Measurements from ENCODE around the gene SPTBN1. TPM values are rescaled to one million over a fixed set of nuclear protein-coding genes. Genes with fewer than 3 reads are reported as not detected.
A peak's percentile ranks its signal among the peaks of the same experiment; 100 is the strongest.

The SPTBN1 gene
- total RNA-seq, 1 donor from 2014 or later, result 83.2 TPM

- POLR2A ChIA-PET, result no interaction called here
- intact Hi-C loops (cut with micrococcal nuclease), result loop anchor here (5.0 kb wide), 1 partner anchor 34 kb away; no protein-coding TSS in a partner anchor
Observed at GRCh38 chr2:54671010-54671409, 214.9 kb downstream of the SPTBN1 start.

DNA sequence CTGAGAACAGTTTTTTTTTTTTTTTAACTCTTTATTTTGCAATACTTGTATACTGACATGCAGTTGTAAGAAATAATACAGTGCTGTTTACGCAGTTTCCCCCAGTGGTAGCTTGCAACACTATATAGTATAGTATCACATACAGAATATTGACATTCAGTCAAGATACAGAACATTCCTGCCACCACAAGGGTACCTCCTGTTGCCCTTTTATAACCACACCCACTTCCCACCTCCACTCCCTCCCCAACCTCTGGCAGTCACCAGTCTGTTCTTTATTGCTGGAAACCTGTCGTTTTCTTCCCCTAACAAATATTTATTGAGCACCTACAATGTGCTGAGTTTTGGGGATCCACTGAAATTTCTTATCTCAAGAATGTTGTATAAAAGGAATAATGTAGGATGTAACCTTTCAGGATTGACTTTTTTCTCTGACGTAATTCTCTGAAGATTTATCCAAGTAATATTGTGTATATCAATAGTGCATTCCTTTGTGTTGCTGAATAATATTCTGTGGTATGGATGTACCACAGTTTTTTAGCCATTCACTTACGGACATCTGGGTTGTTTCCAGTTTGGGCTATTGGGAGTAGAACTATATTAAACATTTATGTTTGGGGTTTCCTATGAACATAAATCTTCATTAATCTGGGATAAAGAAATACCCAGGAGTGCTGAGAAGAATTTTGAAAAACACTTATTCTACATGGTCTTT, 215.9 kb downstream of the SPTBN1 start:
- CTCF ChIA-PET, result interaction anchor here (0.5 to 2.2 kb wide), 5 partner anchors 7 to 51 kb away, joined by 3 to 11 read pairs (median 3); no protein-coding TSS in a partner anchor
- Mint-ChIP-seq H3K27me3 (no peaks in the 10 kb centered on the region), H3K4me3 (no peak overlapping the region), H3K36me3 (ENCODE audit: low read depth) (peaks cover 39% of the 10 kb centered on the region), H3K27ac (peak overlapping the region; percentile 84), H3K4me1 (peaks cover 22% of the 10 kb centered on the region), H3K9me3 (no peaks in the 10 kb centered on the region)
- ATAC-seq (ENCODE audit: low read depth) (no peak), DNase-seq (no peak)
- intact Hi-C loops (cut with micrococcal nuclease), result loop anchor here (2.0 to 5.0 kb wide), 2 partner anchors 35 to 51 kb away; partner anchors contain the start of gene EML6
- POLR2A ChIA-PET, result interaction anchor here (0.6 to 1.8 kb wide), 6 partner anchors 33 to 701 kb away, joined by 3 to 6 read pairs (median 4); partner anchors contain the start of gene PSME4
- TF ChIP-seq, protein P1, sequence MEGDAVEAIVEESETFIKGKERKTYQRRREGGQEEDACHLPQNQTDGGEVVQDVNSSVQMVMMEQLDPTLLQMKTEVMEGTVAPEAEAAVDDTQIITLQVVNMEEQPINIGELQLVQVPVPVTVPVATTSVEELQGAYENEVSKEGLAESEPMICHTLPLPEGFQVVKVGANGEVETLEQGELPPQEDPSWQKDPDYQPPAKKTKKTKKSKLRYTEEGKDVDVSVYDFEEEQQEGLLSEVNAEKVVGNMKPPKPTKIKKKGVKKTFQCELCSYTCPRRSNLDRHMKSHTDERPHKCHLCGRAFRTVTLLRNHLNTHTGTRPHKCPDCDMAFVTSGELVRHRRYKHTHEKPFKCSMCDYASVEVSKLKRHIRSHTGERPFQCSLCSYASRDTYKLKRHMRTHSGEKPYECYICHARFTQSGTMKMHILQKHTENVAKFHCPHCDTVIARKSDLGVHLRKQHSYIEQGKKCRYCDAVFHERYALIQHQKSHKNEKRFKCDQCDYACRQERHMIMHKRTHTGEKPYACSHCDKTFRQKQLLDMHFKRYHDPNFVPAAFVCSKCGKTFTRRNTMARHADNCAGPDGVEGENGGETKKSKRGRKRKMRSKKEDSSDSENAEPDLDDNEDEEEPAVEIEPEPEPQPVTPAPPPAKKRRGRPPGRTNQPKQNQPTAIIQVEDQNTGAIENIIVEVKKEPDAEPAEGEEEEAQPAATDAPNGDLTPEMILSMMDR (IDR thresholded peaks at IDR 0.05), result no peak

More at GRCh38 chr2:54671010-54671409, 214.9 kb downstream of the SPTBN1 start:
- ATAC-seq (ENCODE audit: low read depth) (no peak), DNase-seq (no peak)
- CTCF ChIA-PET, result no interaction called here
- TF ChIP-seq, protein P1 (IDR thresholded peaks at IDR 0.05), result no peak
- H3K27me3 Mint-ChIP-seq, result no peaks in the 10 kb centered on the region
- peaks cover 50% of the 10 kb centered on the region for H3K36me3 Mint-ChIP-seq (ENCODE audit: low read depth)
- peaks cover 22% of the 10 kb centered on the region for H3K4me1 Mint-ChIP-seq
- no peak overlapping the region for H3K4me3 Mint-ChIP-seq
- peak overlapping the region; percentile 10 for H3K27ac Mint-ChIP-seq
- H3K9me3 Mint-ChIP-seq, result no peaks in the 10 kb centered on the region

DNA sequence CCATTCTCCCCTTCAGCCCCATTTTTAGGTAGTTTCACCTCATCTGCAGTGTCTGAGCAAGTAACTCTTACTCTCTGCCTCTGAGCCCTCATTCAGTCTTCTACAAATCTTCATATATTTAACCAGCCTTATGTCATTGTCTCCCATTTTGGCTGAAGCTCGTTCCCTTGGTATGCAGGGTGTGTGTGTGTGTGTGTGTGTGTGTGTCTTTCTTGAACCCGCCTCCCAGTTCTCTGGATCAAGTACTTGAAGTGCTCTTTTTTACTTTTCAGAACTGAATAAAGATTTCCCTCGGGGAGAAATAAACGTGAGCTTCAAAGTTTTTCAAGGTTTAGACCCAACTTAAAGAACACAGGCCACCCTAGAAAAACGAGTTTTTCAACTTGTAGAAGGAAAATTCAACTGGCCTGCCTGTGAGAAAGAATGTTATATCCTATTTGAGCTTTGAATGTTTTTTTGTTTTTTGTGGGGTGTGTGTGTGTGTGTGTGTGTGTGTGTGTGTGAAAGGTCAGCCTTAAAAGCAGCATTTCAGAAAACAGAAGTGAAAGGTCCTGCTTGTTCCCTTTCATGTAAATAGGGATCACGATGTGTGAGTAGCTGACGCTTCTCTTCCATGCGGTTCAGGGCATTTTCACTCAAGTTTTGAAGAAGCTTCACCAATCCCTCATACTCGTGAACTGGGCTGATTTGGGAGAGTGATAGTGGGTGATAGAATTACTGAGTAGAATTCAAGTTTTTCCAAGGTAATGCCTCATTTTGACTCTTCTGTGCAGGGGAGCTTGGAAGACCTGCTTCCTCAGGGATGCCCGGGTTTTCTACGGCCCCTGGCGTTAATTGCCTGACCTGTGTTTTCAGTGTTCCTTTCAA, 216.7 kb downstream of the SPTBN1 start:
- CTCF ChIA-PET, result interaction anchor here (0.5 to 2.2 kb wide), 6 partner anchors 8 to 566 kb away, joined by 3 to 11 read pairs (median 4); no protein-coding TSS in a partner anchor
- peak; percentile 82 for ATAC-seq (ENCODE audit: low read depth)
- no peaks in the 10 kb centered on the region for H3K9me3 Mint-ChIP-seq
- POLR2A ChIA-PET, result interaction anchor here (0.6 to 1.8 kb wide), 8 partner anchors 12 to 702 kb away, joined by 3 to 6 read pairs (median 4); partner anchors contain the start of gene PSME4
- intact Hi-C loops (cut with micrococcal nuclease), result loop anchor here (2.0 to 5.0 kb wide), 2 partner anchors 36 to 50 kb away; partner anchors contain the start of gene EML6
- H3K4me3 Mint-ChIP-seq, result peak overlapping the region; percentile 64
- peaks cover 27% of the 10 kb centered on the region for H3K4me1 Mint-ChIP-seq
- peak overlapping the region; percentile 84 for H3K27ac Mint-ChIP-seq
- DNase-seq, result no peak
- TF ChIP-seq, protein P1 (IDR thresholded peaks at IDR 0.05), result no peak
- no peaks in the 10 kb centered on the region for H3K27me3 Mint-ChIP-seq
- peaks cover 32% of the 10 kb centered on the region for H3K36me3 Mint-ChIP-seq (ENCODE audit: low read depth)

GRCh38 chr2:54673501-54673998, 217.4 kb downstream of the SPTBN1 start:
- Mint-ChIP-seq H3K4me3 (peak overlapping the region; percentile 64), H3K36me3 (ENCODE audit: low read depth) (peaks cover 25% of the 10 kb centered on the region), H3K4me1 (peaks cover 34% of the 10 kb centered on the region), H3K27me3 (no peaks in the 10 kb centered on the region), H3K9me3 (no peaks in the 10 kb centered on the region), H3K27ac (peak overlapping the region; percentile 84)
- CTCF ChIA-PET, result interaction anchor here (0.8 to 2.2 kb wide), 5 partner anchors 9 to 566 kb away, joined by 3 to 11 read pairs (median 5); no protein-coding TSS in a partner anchor
- DNase-seq (no peak), ATAC-seq (ENCODE audit: low read depth) (peak; percentile 56)
- POLR2A ChIA-PET, result interaction anchor here (0.5 to 1.8 kb wide), 8 partner anchors 11 to 703 kb away, joined by 3 to 6 read pairs (median 4); partner anchors contain the start of gene PSME4
- TF ChIP-seq, protein P1 (IDR thresholded peaks at IDR 0.05), result no peak
- intact Hi-C loops (cut with micrococcal nuclease), result loop anchor here (2.0 to 5.0 kb wide), 2 partner anchors 36 to 49 kb away; partner anchors contain the start of gene EML6
